GM12878 (cell line): ENCODE data around the gene UBR3. TPM values are rescaled to one million over a fixed set of nuclear protein-coding genes. Genes with fewer than 3 reads are reported as not detected.

Experiments
- ATAC-seq: fragments of 200-7000 bp; cut with Tn5 transposase; 3 replicates; pipeline ENCODE4 v1.9.1; 2020; ENCODE audit warnings: mild to moderate bottlenecking, moderate library complexity
- BruUV-seq: library from RNA; stranded (reverse); fragments of 400-500 nt; replicated peaks from 2 replicates; lab custom pipeline; 2021; lab: Mats Ljungman, UMichigan
- CTCF ChIA-PET: fragments of 300-600 bp; sonication (Branson Sonifier 250); formaldehyde crosslinking; extraction: SDS; loops from one replicate; lab custom pipeline; 2021; ENCODE audit warnings: inconsistent platforms; lab: Yijun Ruan, JAX
- POLR2A ChIA-PET: fragments of 350-600 bp; formaldehyde crosslinking; extraction: SDS; loops from one replicate; lab custom pipeline; 2021; ENCODE audit warnings: inconsistent platforms; lab: Charles Lee
- RAD21 ChIA-PET: fragments of 300-600 bp; sonication (Branson Sonifier 250); formaldehyde crosslinking; loops from one replicate; lab custom pipeline; 2023; ENCODE audit warnings: antibody characterized with exemption; ENCODE audit not compliant: unreplicated experiment; lab: Charles Lee
- SMC1A ChIA-PET: fragments of 300-600 bp; sonication (Branson Sonifier 250); formaldehyde crosslinking; loops from one replicate; lab custom pipeline; 2023; ENCODE audit not compliant: unreplicated experiment, uncharacterized antibody; lab: Charles Lee
- DNase-seq: peaks from one replicate; pipeline ENCODE4 v3.0.0-alpha.2; 2011; ENCODE audit warnings: low read depth, low spot score
- FAIRE-seq: peaks from 3 replicates; lab custom pipeline; 2011; peaks lifted over from hg19 to GRCh38; lab: Jason Lieb, UNC
- H2AFZ ChIP-seq: 2 replicates; pipeline ENCODE4 v1.6.0; 2011; ENCODE audit warnings: low read depth, low read length, control low read depth; ENCODE audit not compliant: control insufficient read depth
- H3K27ac ChIP-seq: 2 replicates; pipeline ENCODE4 v1.5.1; 2011; ENCODE audit warnings: control low read depth; ENCODE audit not compliant: control insufficient read depth, insufficient read depth
- H3K27me3 ChIP-seq, 2 experiments: replicated peaks in 1 of 2; 2 replicates each; pipeline versions ENCODE4 v1.6.0 to v1.6.1; 2011; ENCODE audit warnings: low read length in 1 of 2; ENCODE audit not compliant: control insufficient read depth in 2 of 2, insufficient read depth in 2 of 2
- H3K36me3 ChIP-seq, 2 experiments: 2 replicates each; pipeline ENCODE4 v1.5.1; 2011; ENCODE audit warnings: low read length in 1 of 2; ENCODE audit not compliant: control insufficient read depth in 2 of 2, insufficient read depth in 2 of 2
- H3K4me1 ChIP-seq: 2 replicates; pipeline ENCODE4 v1.6.1; 2011; ENCODE audit warnings: mild to moderate bottlenecking, low read length, moderate library complexity, mixed read lengths; ENCODE audit not compliant: control insufficient read depth, insufficient read depth
- H3K4me2 ChIP-seq: 2 replicates; pipeline ENCODE4 v1.6.0; 2011; ENCODE audit warnings: control low read depth; ENCODE audit not compliant: control insufficient read depth, insufficient read depth
- H3K4me3 ChIP-seq: fragments of 200-600 bp; sonication (generic); 2 replicates; pipeline ENCODE4 v1.5.1; 2016
- H3K79me2 ChIP-seq: 2 replicates; pipeline ENCODE4 v1.6.0; 2011; ENCODE audit warnings: low read length; ENCODE audit not compliant: control insufficient read depth, insufficient read depth
- H3K9ac ChIP-seq: 2 replicates; pipeline ENCODE4 v1.8.0; 2011; ENCODE audit warnings: low read length, control low read depth, mixed read lengths; ENCODE audit not compliant: control insufficient read depth, insufficient read depth
- H3K9me3 ChIP-seq: replicated peaks from 3 replicates; pipeline ENCODE4 v1.5.1; 2011; ENCODE audit warnings: mild to moderate bottlenecking, low read length; ENCODE audit not compliant: control insufficient read depth, insufficient read depth
- H4K20me1 ChIP-seq: 2 replicates; pipeline ENCODE4 v1.6.0; 2011; ENCODE audit not compliant: control insufficient read depth, insufficient read depth
- CHD1 ChIP-seq: IDR thresholded peaks from 2 replicates; pipeline ENCODE4 v1.6.1; 2012; ENCODE audit warnings: low read depth, low read length, improper control_type of control experiment
- HDAC6 ChIP-seq: fragments of 200-600 bp; sonication (generic); IDR thresholded peaks from one replicate; pipeline ENCODE4 v1.8.0; 2017; ENCODE audit warnings: antibody characterized with exemption; ENCODE audit not compliant: unreplicated experiment
- JUNB ChIP-seq: IDR thresholded peaks from 2 replicates; pipeline ENCODE4 v1.6.1; 2016; ENCODE audit warnings: antibody characterized with exemption, mild to moderate bottlenecking
- KDM1A ChIP-seq: fragments of 200-600 bp; sonication (generic); IDR thresholded peaks from 2 replicates; pipeline ENCODE4 v1.6.1; 2016; ENCODE audit warnings: borderline replicate concordance
- LARP7 ChIP-seq: fragments of 450-650 bp; IDR thresholded peaks from 2 replicates; pipeline ENCODE4 v1.6.1; 2017; ENCODE audit warnings: mild to moderate bottlenecking
- MYB ChIP-seq: fragments of 150-350 bp; IDR thresholded peaks from 2 replicates; pipeline ENCODE4 v1.6.1; 2014; ENCODE audit warnings: mild to moderate bottlenecking, low read depth, low read length, borderline replicate concordance
- NR2F1 ChIP-seq: fragments of 450-650 bp; conservative IDR thresholded peaks from 2 replicates; pipeline ENCODE4 v1.6.1; 2017; ENCODE audit warnings: mild to moderate bottlenecking
- RFX5 ChIP-seq: IDR thresholded peaks from 2 replicates; pipeline ENCODE4 v1.6.1; 2011; ENCODE audit warnings: low read depth, low read length, improper control_type of control experiment
- RUNX3 ChIP-seq: IDR thresholded peaks from 2 replicates; pipeline ENCODE4 v1.6.1; 2012; ENCODE audit warnings: low read length, inconsistent platforms
- SIN3A ChIP-seq: IDR thresholded peaks from 2 replicates; pipeline ENCODE4 v1.6.1; 2012; ENCODE audit warnings: low read depth, low read length, improper control_type of control experiment
- SRF ChIP-seq, 2 experiments: IDR thresholded peaks; 2 replicates each; pipeline ENCODE4 v1.6.1; 2011; ENCODE audit warnings: low read depth in 2 of 2, low read length in 2 of 2, mild to moderate bottlenecking in 1 of 2, moderate library complexity in 1 of 2
- STAT1 ChIP-seq: fragments of 450-650 bp; conservative IDR thresholded peaks from 2 replicates; pipeline ENCODE4 v1.6.1; 2014; ENCODE audit warnings: antibody characterized with exemption, mild to moderate bottlenecking
- ZBTB40 ChIP-seq: fragments of 450-650 bp; IDR thresholded peaks from 2 replicates; pipeline ENCODE4 v1.6.1; 2016; ENCODE audit warnings: mild to moderate bottlenecking, moderate library complexity, borderline replicate concordance
- ZNF622 ChIP-seq: fragments of 450-650 bp; IDR thresholded peaks from 2 replicates; pipeline ENCODE4 v1.6.1; 2017; ENCODE audit warnings: mild to moderate bottlenecking, inconsistent platforms
- WGBS: methylation state at CpG from one replicate; pipeline ENCODE4 v1.1.6; 2016; ENCODE audit warnings: low lambda C conversion rate; ENCODE audit not compliant: insufficient replicate concordance, insufficient coverage; ENCODE audit errors: missing lambda C conversion rate; 5-methylcytosine and 5-hydroxymethylcytosine counted together
- in situ Hi-C: fragments of 300-500 bp; cut with MboI; formaldehyde crosslinking; loops from 9 replicates; pipeline ENCODE4 v1.14.3; 2018; ENCODE audit warnings: mixed read lengths
- intact Hi-C: fragments of 100-400 bp; cut with micrococcal nuclease; formaldehyde crosslinking; loops from one replicate; pipeline ENCODE4 v1.14.2; 2022; ENCODE audit not compliant: unreplicated experiment
- polyA plus RNA-seq, 11 experiments: library from polyadenylated mRNA; depleted of rRNA in 4 of 11; unstranded in 6 of 11; stranded (reverse) in 5 of 11; fragments of >200 nt; fragmentation: Nextera tagmentation in 4 of 11; fragmentation: Illumina TruSeq in 1 of 11; extraction: Ambion mirVana in 4 of 11; extraction: Trizol in 1 of 11; gene quantifications; 1 replicate in 1 of 11; 2 replicates in 10 of 11; pipeline versions ENCODE4 v1.2.1 to v1.2.3, GENCODE V29; 2011 to 2016; ENCODE audit warnings: inconsistent platforms in 2 of 11, missing spikeins in 2 of 11, low read depth in 1 of 11
- total RNA-seq, 4 experiments: library from RNA; depleted of rRNA in 3 of 4; stranded (reverse); fragments of >200 nt in 3 of 4; fragmentation: Illumina TruSeq in 1 of 4; extraction: Trizol in 1 of 4; gene quantifications; 2 replicates each; pipeline versions ENCODE4 v1.2.1 to v1.2.3, GENCODE V29; 2013 to 2021
- TF ChIP-seq, protein P1 (sequence below): IDR thresholded peaks from 2 replicates; pipeline ENCODE4 v1.6.1; 2011; ENCODE audit warnings: mild to moderate bottlenecking, low read depth, low read length, moderate library complexity; ENCODE audit not compliant: insufficient replicate concordance

Gene UBR3
- total and polyA plus RNA-seq, 10 of the 15 experiments (the other 5 are each of a cell fraction or from before 2014, with no cell fraction given) = 3.8 to 22.9 (median 11.2) TPM

GRCh38 chr2:169859423-169859822 is 32.2 kb downstream of the UBR3 start:
- TF ChIP-seq, protein P1, sequence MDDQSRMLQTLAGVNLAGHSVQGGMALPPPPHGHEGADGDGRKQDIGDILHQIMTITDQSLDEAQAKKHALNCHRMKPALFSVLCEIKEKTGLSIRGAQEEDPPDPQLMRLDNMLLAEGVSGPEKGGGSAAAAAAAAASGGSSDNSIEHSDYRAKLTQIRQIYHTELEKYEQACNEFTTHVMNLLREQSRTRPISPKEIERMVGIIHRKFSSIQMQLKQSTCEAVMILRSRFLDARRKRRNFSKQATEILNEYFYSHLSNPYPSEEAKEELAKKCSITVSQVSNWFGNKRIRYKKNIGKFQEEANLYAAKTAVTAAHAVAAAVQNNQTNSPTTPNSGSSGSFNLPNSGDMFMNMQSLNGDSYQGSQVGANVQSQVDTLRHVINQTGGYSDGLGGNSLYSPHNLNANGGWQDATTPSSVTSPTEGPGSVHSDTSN = no peak
- TF ChIP-seq RUNX3 (no peak), NR2F1 (no peak), MYB (no peak), LARP7 (no peak), ZBTB40 (no peak), STAT1 (no peak), HDAC6 (no peak), CHD1 (no peak), RFX5 (no peak), ZNF622 (no peak), KDM1A (no peak), JUNB (no peak), SRF (IDR thresholded peaks at IDR 0.05; ENCODE audit: low read depth in 2 of 2, low read length in 2 of 2) (no peak), SIN3A (no peak)
- WGBS = 96% methylated on average over 4 of the region's 4 CpGs
- Histone ChIP-seq H3K27ac (no peak overlapping the region), H3K36me3 (no peaks in the 10 kb centered on the region), H3K4me1 (no peaks in the 10 kb centered on the region), H3K79me2 (no peaks in the 10 kb centered on the region; the same call in none of the 2 replicates), H3K4me2 (no peak overlapping the region), H3K4me3 (no peak overlapping the region), H3K27me3 (no peaks in the 10 kb centered on the region), H2AFZ (no peak overlapping the region), H3K9ac (no peak overlapping the region), H3K9me3 (no peaks in the 10 kb centered on the region), H4K20me1 (no peaks in the 10 kb centered on the region)
- intact Hi-C loops (no loop called here), in situ Hi-C loops (no loop called here)
- ATAC-seq (no peak), FAIRE-seq (no peak), DNase-seq (no peak)
- POLR2A ChIA-PET = no interaction called here
- SMC1A ChIA-PET = interaction anchor here (0.7 to 2.1 kb wide), 2 partner anchors 15 to 777 kb away, joined by 3 to 7 read pairs; no protein-coding TSS in a partner anchor
- RAD21 ChIA-PET = no interaction called here
- no TSS peak for BruUV-seq
- CTCF ChIA-PET = no interaction called here
